K562 (cell line): ENCODE data around the gene SIGMAR1.

Source experiments
- HDAC6 ChIP-seq: IDR thresholded peaks from 2 replicates; pipeline ENCODE4 v1.6.1; 2012; ENCODE audit warnings: low read depth, mild to moderate bottlenecking, control low read depth, inconsistent platforms, low read length, moderate library complexity
- KAT8 ChIP-seq: fragments of 450-650 bp; IDR thresholded peaks from 2 replicates; pipeline ENCODE4 v1.6.1; 2016; ENCODE audit warnings: low read depth, mild to moderate bottlenecking
- NFE2L1 ChIP-seq: fragments of 450-650 bp; IDR thresholded peaks from 2 replicates; pipeline ENCODE4 v1.6.1; 2016; ENCODE audit warnings: missing genetic modification characterization, low read depth, mild to moderate bottlenecking, missing compliant biosample characterization, moderate library complexity, borderline replicate concordance
- NFYB ChIP-seq: IDR thresholded peaks from 2 replicates; pipeline ENCODE4 v1.6.1; 2011; ENCODE audit warnings: mild to moderate bottlenecking, moderate library complexity; ENCODE audit not compliant: insufficient read length; ENCODE audit errors: extremely low read depth
- NR3C1 ChIP-seq: sonication (generic); formaldehyde crosslinking; IDR thresholded peaks from 2 replicates; pipeline ENCODE4 v1.8.1; 2022; ENCODE audit warnings: missing genetic modification reagents
- POLR2A ChIP-seq: fragments of 450-650 bp; conservative IDR thresholded peaks from 2 replicates; pipeline ENCODE4 v1.6.1; 2016
- TF ChIP-seq, protein P1 (sequence below), 3 experiments: IDR thresholded peaks in 2 of 3; conservative IDR thresholded peaks in 1 of 3; 2 replicates each; pipeline ENCODE4 v1.5.1; 2011 to 2012; ENCODE audit warnings: low read length in 3 of 3, mild to moderate bottlenecking in 3 of 3, control low read depth in 2 of 3, improper control_type of control experiment in 1 of 3, inconsistent platforms in 1 of 3, low read depth in 1 of 3, mixed read lengths in 1 of 3, moderate library complexity in 1 of 3; ENCODE audit not compliant: insufficient read depth in 2 of 3

GRCh38 chr9:34634551-34635248 lies 2.9 kb downstream of the SIGMAR1 start:
- TF ChIP-seq POLR2A: no peak
- TF ChIP-seq KAT8: no peak
- TF ChIP-seq NR3C1 (CRISPR knock-in tag): no peak
- TF ChIP-seq NFYB: no peak
- TF ChIP-seq HDAC6: no peak
- TF ChIP-seq NFE2L1 (tag): no peak
- TF ChIP-seq, protein P1, sequence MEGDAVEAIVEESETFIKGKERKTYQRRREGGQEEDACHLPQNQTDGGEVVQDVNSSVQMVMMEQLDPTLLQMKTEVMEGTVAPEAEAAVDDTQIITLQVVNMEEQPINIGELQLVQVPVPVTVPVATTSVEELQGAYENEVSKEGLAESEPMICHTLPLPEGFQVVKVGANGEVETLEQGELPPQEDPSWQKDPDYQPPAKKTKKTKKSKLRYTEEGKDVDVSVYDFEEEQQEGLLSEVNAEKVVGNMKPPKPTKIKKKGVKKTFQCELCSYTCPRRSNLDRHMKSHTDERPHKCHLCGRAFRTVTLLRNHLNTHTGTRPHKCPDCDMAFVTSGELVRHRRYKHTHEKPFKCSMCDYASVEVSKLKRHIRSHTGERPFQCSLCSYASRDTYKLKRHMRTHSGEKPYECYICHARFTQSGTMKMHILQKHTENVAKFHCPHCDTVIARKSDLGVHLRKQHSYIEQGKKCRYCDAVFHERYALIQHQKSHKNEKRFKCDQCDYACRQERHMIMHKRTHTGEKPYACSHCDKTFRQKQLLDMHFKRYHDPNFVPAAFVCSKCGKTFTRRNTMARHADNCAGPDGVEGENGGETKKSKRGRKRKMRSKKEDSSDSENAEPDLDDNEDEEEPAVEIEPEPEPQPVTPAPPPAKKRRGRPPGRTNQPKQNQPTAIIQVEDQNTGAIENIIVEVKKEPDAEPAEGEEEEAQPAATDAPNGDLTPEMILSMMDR (IDR thresholded peaks at IDR 0.05 in 2 of 3, conservative IDR thresholded peaks at IDR 0.05 in 1 of 3; ENCODE audit: insufficient read depth in 2 of 3, low read depth in 1 of 3, low read length in 3 of 3): no peak
